ENCODE data around the gene SLC25A12. TPM values are rescaled to one million over a fixed set of nuclear protein-coding genes. Genes with fewer than 3 reads are reported as not detected.

SLC25A12 gene
- total and polyA plus RNA-seq, 2 donors (not counting 3 experiments of a cell fraction or from before 2014, with no cell fraction given), result 13.6 to 17.1 TPM

- TF ChIP-seq JUN (IDR thresholded peaks at IDR 0.05; ENCODE audit: borderline replicate concordance, insufficient read depth, insufficient read length, low read depth), result no peak
- no peak for TF ChIP-seq MYC (IDR thresholded peaks at IDR 0.05; ENCODE audit: low read depth, low read length)
- no peak for TF ChIP-seq CTCF (IDR thresholded peaks at IDR 0.05; ENCODE audit: extremely low read depth in 1 of 2, insufficient read depth in 1 of 2, low read depth in 1 of 2, low read length in 2 of 2)
- TF ChIP-seq POLR2AphosphoS5 (IDR thresholded peaks at IDR 0.05; ENCODE audit: insufficient read depth, low read depth, low read length), result no peak
- no peak for TF ChIP-seq MAX (IDR thresholded peaks at IDR 0.05; ENCODE audit: insufficient read depth, insufficient read length)
- TF ChIP-seq POLR2A (IDR thresholded peaks at IDR 0.05; ENCODE audit: low read depth, low read length), result no peak
- TF ChIP-seq EZH2 (IDR thresholded peaks at IDR 0.05; ENCODE audit: borderline replicate concordance, low read depth, low read length, severe bottlenecking), result no peak
- CTCF ChIA-PET, result no interaction called here
- Histone ChIP-seq H3K36me3 (ENCODE audit: control insufficient read depth in 2 of 2, extremely low read depth in 1 of 2, insufficient read depth in 2 of 2, low read length in 2 of 2) (peaks cover 9 to 38% of the 10 kb centered on the region in 2 experiments), H3K4me3 (replicated peaks in 1 of 3; ENCODE audit: insufficient read depth in 1 of 3, low read depth in 1 of 3, low read length in 3 of 3) (no peak overlapping the region), H3K9ac (replicated peaks; ENCODE audit: extremely low read depth, insufficient read depth, low read length) (no peak overlapping the region), H3K4me1 (ENCODE audit: control insufficient read depth, extremely low read depth, insufficient read depth, low read length) (no peaks in the 10 kb centered on the region), H3K27ac (ENCODE audit: insufficient read depth, low read depth, low read length) (no peak overlapping the region), H2AFZ (ENCODE audit: low read depth, low read length) (no peak overlapping the region), H3K9me1 (replicated peaks; ENCODE audit: control insufficient read depth, extremely low read depth, insufficient read depth, low read length) (no peaks in the 10 kb centered on the region), H3K27me3 (ENCODE audit: control insufficient read depth in 2 of 2, insufficient read depth in 2 of 2, low read length in 2 of 2) (no peaks in the 10 kb centered on the region), H3K79me2 (ENCODE audit: control insufficient read depth, insufficient read depth, low read length) (no peaks in the 10 kb centered on the region), H4K20me1 (replicated peaks; ENCODE audit: control insufficient read depth, extremely low read depth, insufficient read depth, low read length) (no peaks in the 10 kb centered on the region), H3K4me2 (ENCODE audit: insufficient read depth, low read length) (no peak overlapping the region), H3K9me3 (replicated peaks; ENCODE audit: control insufficient read depth, insufficient read depth, low read length) (no peaks in the 10 kb centered on the region)
- POLR2A ChIA-PET, result no interaction called here
- intact Hi-C loops (cut with micrococcal nuclease), result no loop called here
- dilution Hi-C loops (cut with MboI; ENCODE audit: extremely low pct_ligation_motif_present, low sequenced_read_pairs), result no loop called here
- DNase-seq (ENCODE audit: low read depth, low spot score), result no peak
- BruUV-seq (replicated peaks), result no TSS peak
- no peak for FAIRE-seq
Measured at GRCh38 chr2:171747371-171747770, 146.7 kb downstream of the SLC25A12 start.
